AG08395 (cell line): ENCODE data around the gene FAM237A.

ENCODE experiments used
- DNase-seq: peaks from one replicate; pipeline ENCODE4 v3.0.0; 2012; ENCODE audit warnings: mixed read lengths, low spot score

The FAM237A gene

GRCh38 chr2:206692971-206693370, 50.7 kb downstream of the FAM237A start:
- DNase-seq = no peak

DNA sequence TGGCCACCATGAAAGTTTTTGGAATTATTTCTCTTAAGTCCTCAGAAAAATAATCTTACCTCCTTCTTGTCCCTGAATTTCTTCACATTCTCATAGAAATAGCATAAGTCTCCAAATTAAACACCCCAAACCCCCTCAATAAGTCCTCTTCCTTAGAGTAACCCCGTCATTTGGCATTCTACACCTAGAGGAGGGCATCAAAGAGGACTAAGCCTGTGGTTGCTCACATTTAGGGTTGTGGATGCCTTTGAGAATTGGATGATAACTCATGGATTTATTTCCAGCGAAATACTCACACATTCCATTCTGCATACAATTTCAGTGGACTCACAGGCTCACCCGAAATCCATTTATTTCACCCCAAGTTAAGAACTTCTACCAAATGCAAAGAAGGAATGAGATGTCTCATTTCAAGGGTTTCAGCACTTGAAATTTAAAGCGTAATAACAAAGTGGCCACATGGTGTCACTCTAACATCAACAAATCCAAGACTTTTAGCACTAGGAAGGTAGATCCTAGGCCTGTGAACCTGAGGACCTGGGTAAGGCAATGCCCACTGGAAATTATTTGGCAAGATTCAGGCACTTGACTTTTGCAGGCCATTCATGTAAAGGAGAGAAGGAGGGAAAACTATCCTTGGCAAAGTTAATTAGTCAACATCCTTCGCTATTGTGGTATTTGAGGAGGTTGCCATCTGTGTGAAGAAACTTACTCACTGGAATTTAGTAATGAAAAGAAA, 51.3 kb downstream of the FAM237A start:
- DNase-seq = peak; percentile 72

DNA sequence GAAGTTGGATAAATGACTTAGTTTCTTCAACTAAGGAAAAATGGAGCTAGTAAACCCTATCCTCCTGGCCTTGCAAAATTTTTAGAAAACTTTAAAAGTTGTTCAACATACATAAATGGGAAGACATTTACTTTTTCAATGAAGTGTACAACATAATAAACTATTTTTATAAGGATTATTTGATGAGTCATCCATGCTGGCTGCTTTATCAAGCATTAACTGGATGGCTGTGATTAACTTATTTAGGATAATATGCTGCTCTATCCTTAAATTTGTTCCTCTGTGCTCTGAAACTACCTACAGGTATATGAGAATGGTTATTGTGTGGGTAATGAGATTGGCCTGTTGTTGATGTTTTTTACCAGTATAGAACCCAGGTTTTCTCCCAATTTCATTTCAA, 54.6 kb downstream of the FAM237A start:
- DNase-seq = no peak

- no peak for DNase-seq
Observed at GRCh38 chr2:206698811-206699210, 56.5 kb downstream of the FAM237A start.
